Stomach (tissue), 9 donors: ENCODE measurements around the gene DOP1B. TPM values are rescaled to one million over a fixed set of nuclear protein-coding genes. Genes with fewer than 3 reads are reported as not detected.

Experiments
- DNase-seq, 2 donors: peaks; one replicate each; pipeline versions ENCODE4 v3.0.0 to v3.0.0-alpha.2; 2013 to 2019
- H3K27ac ChIP-seq, 5 donors: fragments of 200-600 bp in 4 of 5; sonication (generic) in 4 of 5; one replicate each; pipeline ENCODE4 v1.5.1; 2013 to 2019; ENCODE audit warnings: mild to moderate bottlenecking in 1 of 5, moderate library complexity in 1 of 5
- H3K27me3 ChIP-seq, 3 donors: fragments of 200-600 bp; sonication (generic); one replicate each; pipeline ENCODE4 v1.5.1; 2017 to 2019; ENCODE audit warnings: mixed run types in 1 of 3
- H3K36me3 ChIP-seq, 4 donors: fragments of 200-600 bp; sonication (generic); 1 replicate in 3 of 4; 2 replicates in 1 of 4; pipeline ENCODE4 v1.5.1; 2016 to 2019
- H3K4me1 ChIP-seq, 4 donors: fragments of 200-600 bp; sonication (generic); one replicate each; pipeline ENCODE4 v1.5.1; 2016 to 2019
- H3K4me3 ChIP-seq, 4 donors: fragments of 200-600 bp; sonication (generic) in 3 of 4; one replicate each; pipeline ENCODE4 v1.5.1; 2016 to 2019; ENCODE audit warnings: mild to moderate bottlenecking in 1 of 4
- H3K9me3 ChIP-seq, 4 donors: fragments of 200-600 bp; sonication (generic); one replicate each; pipeline ENCODE4 v1.5.1; 2016 to 2019
- EP300 ChIP-seq: sonication (generic); formaldehyde crosslinking; IDR thresholded peaks from one replicate; pipeline ENCODE4 v1.6.1; 2017; ENCODE audit warnings: antibody characterized with exemption
- POLR2A ChIP-seq, 4 donors: fragments of 450-650 bp; IDR thresholded peaks; one replicate each; pipeline ENCODE4 v1.6.1; 2016; ENCODE audit warnings: antibody characterized with exemption in 4 of 4, control low read depth in 2 of 4, mild to moderate bottlenecking in 1 of 4, moderate library complexity in 1 of 4
- POLR2AphosphoS5 ChIP-seq, 3 donors: sonication (generic); formaldehyde crosslinking; IDR thresholded peaks; one replicate each; pipeline ENCODE4 v1.6.1; 2016; ENCODE audit warnings: antibody characterized with exemption in 3 of 3
- WGBS, 5 donors: extraction: QIAGEN DNeasy Blood & Tissue Kit in 3 of 5; methylation state at CpG; one replicate each; pipeline versions ENCODE4 v1.1.5 to v1.1.7; 2013 to 2018; 5-methylcytosine and 5-hydroxymethylcytosine counted together
- intact Hi-C: fragments of 100-400 bp; cut with DNase I; formaldehyde crosslinking; loops from one replicate; pipeline ENCODE4 v1.15.1; 2023; ENCODE audit warnings: low total_unique reads
- polyA plus RNA-seq, 3 donors: library from polyadenylated mRNA; stranded (reverse); fragments of 200-250 nt; gene quantifications; one replicate each; pipeline ENCODE4 v1.2.3, GENCODE V29; 2013
- total RNA-seq, 5 donors: library from RNA; depleted of rRNA; stranded (reverse); fragments of >200 nt; gene quantifications; one replicate each; pipeline versions ENCODE4 v1.1.0 to v1.2.3, GENCODE V29; 2014 to 2016
- TF ChIP-seq, protein P1 (sequence below), 7 experiments: fragments of 450-650 bp in 4 of 7; fragments of 200-600 bp in 3 of 7; sonication (generic) in 3 of 7; IDR thresholded peaks; one replicate each; pipeline ENCODE4 v1.5.1; 2016 to 2019; ENCODE audit warnings: antibody characterized with exemption in 7 of 7, control low read depth in 2 of 7, mild to moderate bottlenecking in 1 of 7
- donor health status: healthy with polysubstance abuse.
- donor health status: Bipolar disorder and iron deficiency.
- donor health status: healthy.

The DOP1B gene
- total and polyA plus RNA-seq, 8 donors = 4.1 to 63.2 (median 35.0) TPM

DNA sequence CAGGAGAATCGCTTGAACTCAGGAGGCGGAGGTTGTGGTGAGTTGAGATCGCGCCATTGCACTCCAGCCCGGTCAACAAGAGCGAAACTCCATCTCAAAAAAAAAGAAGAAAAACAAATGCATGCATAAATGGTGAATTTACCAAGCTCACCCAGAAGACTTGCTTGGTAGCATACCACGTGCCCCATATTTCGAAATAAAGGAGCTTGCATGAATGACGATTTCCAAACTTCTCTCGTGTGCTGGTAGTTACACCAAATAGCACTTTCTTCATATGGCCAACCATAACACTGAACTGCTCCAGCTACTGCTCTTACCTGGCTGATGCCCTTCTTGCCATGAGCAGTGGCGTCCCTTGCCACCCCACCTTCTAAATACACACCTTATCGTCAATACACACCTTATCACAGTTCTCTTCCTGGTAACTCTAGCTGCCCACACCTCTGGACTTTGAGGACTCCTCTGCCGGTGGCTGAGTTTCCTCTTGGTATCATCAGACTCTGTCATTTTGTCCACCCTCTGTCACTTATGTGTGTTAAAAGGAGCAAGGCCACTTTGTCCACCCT is 2.8 kb downstream of the DOP1B start:
- no peak overlapping the region for H3K4me3 ChIP-seq
- intact Hi-C loops = no loop called here
- no peaks in the 10 kb centered on the region for H3K36me3 ChIP-seq
- peaks cover 22 to 76% (median 62%) of the 10 kb centered on the region in 4 donors for H3K4me1 ChIP-seq
- DNase-seq = peak; percentile 50 to 57
- no peak for TF ChIP-seq EP300
- no peak for TF ChIP-seq POLR2A (IDR thresholded peaks at IDR 0.05)
- TF ChIP-seq, protein P1, sequence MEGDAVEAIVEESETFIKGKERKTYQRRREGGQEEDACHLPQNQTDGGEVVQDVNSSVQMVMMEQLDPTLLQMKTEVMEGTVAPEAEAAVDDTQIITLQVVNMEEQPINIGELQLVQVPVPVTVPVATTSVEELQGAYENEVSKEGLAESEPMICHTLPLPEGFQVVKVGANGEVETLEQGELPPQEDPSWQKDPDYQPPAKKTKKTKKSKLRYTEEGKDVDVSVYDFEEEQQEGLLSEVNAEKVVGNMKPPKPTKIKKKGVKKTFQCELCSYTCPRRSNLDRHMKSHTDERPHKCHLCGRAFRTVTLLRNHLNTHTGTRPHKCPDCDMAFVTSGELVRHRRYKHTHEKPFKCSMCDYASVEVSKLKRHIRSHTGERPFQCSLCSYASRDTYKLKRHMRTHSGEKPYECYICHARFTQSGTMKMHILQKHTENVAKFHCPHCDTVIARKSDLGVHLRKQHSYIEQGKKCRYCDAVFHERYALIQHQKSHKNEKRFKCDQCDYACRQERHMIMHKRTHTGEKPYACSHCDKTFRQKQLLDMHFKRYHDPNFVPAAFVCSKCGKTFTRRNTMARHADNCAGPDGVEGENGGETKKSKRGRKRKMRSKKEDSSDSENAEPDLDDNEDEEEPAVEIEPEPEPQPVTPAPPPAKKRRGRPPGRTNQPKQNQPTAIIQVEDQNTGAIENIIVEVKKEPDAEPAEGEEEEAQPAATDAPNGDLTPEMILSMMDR (IDR thresholded peaks at IDR 0.05) = no peak
- peak in 2 of 3 donors; percentile 54 to 73 for TF ChIP-seq POLR2AphosphoS5 (IDR thresholded peaks at IDR 0.05)
- no peaks in the 10 kb centered on the region for H3K9me3 ChIP-seq
- peak overlapping the region in 4 of 5 donors; percentile 14 to 58 (median 38) for H3K27ac ChIP-seq
- no peaks in the 10 kb centered on the region for H3K27me3 ChIP-seq
- WGBS, 5 donors = 49 to 77% (median 55%) methylated on average over 11 to 13 of the region's 13 CpGs

DNA sequence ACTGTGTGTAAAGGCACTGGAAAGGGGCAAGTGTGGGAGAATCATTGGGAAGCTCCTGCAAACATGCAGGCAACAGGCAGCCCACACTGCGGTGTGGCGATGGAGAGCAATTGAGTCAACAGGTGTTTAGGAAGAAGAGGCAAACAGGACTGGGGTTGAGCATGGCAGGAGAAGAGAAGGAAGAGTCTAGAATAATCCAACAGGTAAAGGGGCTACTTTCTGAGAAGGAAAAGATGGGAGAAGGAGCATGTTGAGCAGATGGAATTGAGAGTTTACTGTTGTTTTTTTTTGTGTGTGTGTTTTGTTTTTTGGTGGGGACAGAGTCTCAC is 4.2 kb downstream of the DOP1B start:
- peaks cover 22 to 80% (median 56%) of the 10 kb centered on the region in 4 donors for H3K4me1 ChIP-seq
- H3K36me3 ChIP-seq = peaks cover 0 to 6% (median 2%) of the 10 kb centered on the region in 4 donors
- TF ChIP-seq, protein P1 (IDR thresholded peaks at IDR 0.05) = no peak
- no peak for TF ChIP-seq EP300
- no peak for TF ChIP-seq POLR2AphosphoS5 (IDR thresholded peaks at IDR 0.05)
- no peak for TF ChIP-seq POLR2A (IDR thresholded peaks at IDR 0.05)
- no peak overlapping the region for H3K4me3 ChIP-seq
- intact Hi-C loops = no loop called here
- DNase-seq = no peak
- WGBS, 5 donors = 92 to 100% (median 98%) methylated on average over 2 of the region's 2 CpGs
- H3K9me3 ChIP-seq = no peaks in the 10 kb centered on the region
- H3K27me3 ChIP-seq = no peaks in the 10 kb centered on the region
- peak overlapping the region in 1 of 5 donors; percentile 4 for H3K27ac ChIP-seq

DNA sequence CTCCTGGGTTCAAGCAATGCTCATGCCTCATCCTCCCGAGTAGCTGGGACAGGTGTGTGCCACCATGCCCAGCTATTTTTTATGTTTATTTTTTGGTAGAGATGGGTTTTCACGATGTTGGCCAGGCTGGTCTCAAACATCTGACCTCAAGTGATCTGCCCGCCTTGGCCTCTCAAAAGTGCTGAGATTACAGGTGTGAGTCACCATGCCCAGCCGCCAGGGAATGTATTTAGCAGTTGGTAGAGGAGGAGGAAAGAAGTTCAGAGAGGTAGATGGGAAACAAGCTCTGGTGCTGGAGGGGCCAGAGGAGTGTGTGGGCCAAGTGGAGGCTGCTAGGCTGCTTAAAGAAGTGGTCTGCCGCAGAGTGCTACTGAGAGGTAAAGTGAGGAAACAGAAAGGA is 6.0 kb downstream of the DOP1B start:
- TF ChIP-seq POLR2AphosphoS5 (IDR thresholded peaks at IDR 0.05) (peak in 1 of 3 donors; percentile 29), EP300 (no peak)
- H3K9me3 ChIP-seq = no peaks in the 10 kb centered on the region
- no peaks in the 10 kb centered on the region for H3K27me3 ChIP-seq
- H3K36me3 ChIP-seq = peaks cover 0 to 18% (median 15%) of the 10 kb centered on the region in 4 donors
- peak overlapping the region; percentile 56 to 82 (median 76) for H3K27ac ChIP-seq
- intact Hi-C loops = no loop called here
- DNase-seq = peak in 1 of 2 donors; percentile 57
- no peak overlapping the region for H3K4me3 ChIP-seq
- WGBS, 5 donors = 53 to 77% (median 70%) methylated on average over 5 of the region's 5 CpGs
- H3K4me1 ChIP-seq = peaks cover 21 to 84% (median 58%) of the 10 kb centered on the region in 4 donors

DNA sequence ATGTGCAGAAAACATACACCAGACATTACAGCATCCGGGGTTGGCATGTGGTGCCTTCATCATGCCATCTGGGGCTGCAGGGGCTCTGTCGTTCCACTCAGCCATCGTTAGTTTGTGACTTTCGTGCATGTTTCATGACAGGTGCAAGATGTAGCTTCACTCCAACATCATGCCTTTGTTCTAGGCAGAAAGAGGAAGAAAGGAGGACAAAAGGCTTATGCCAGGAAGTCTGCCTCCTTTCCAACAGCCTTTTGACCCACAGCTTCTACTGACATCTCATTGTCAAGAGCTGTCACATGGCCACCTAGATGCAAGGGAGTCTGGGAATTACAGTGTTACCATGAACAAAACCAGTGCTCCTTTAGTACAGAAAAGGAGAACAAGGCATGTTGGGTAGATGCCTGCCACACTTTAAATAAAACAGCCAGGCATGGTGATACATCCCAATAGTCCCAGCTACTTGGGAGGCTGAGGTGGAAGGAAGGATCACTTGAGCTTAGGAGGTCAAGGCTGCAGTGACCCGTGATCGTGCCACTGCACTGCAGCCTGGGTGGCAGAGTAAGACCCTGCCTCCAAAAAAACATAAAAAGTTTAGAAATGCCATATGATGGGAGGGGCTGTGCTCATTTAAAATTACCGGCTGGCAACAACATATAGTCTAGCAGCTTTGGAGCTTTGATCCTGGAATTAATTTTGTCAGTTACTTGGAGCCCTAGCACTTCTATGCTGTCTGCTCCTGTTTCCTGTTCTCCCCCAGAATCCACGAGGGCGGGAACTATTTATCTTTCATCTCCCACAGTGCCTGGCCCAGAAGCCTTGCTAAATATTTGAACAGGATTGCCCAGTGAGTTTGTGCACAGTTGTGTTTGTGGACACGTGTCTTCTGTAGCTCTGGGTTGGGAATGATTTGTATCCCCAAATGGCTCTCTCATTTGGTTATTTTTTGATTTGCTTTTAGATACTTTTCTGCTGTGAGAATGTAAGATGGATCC is 7.4 kb downstream of the DOP1B start:
- DNase-seq = peak; percentile 67
- TF ChIP-seq, protein P1 (IDR thresholded peaks at IDR 0.05) = no peak
- TF ChIP-seq POLR2AphosphoS5 (IDR thresholded peaks at IDR 0.05) (peak in 2 of 3 donors; percentile 34 to 42), POLR2A (IDR thresholded peaks at IDR 0.05) (no peak), EP300 (no peak)
- Histone ChIP-seq H3K4me1 (peaks cover 21 to 71% (median 47%) of the 10 kb centered on the region in 4 donors), H3K27ac (peak overlapping the region; percentile 56 to 82 (median 76)), H3K9me3 (no peaks in the 10 kb centered on the region), H3K27me3 (no peaks in the 10 kb centered on the region), H3K4me3 (peak overlapping the region in 1 of 4 donors; percentile 13), H3K36me3 (peaks cover 2 to 30% (median 24%) of the 10 kb centered on the region in 4 donors)
- intact Hi-C loops = no loop called here
- WGBS, 5 donors = 20 to 42% (median 32%) methylated on average over 10 of the region's 10 CpGs
